HEK293 (cell line): ENCODE results near the gene CFAP70.

ENCODE experiments used
- CTCF ChIP-seq: fragments of 450-650 bp; formaldehyde crosslinking; IDR thresholded peaks from 2 replicates; pipeline ENCODE4 v1.5.1; 2016; ENCODE audit warnings: missing biosample characterization, missing genetic modification characterization
- MYNN ChIP-seq: fragments of 450-650 bp; formaldehyde crosslinking; IDR thresholded peaks from 2 replicates; pipeline ENCODE4 v1.5.1; 2016; ENCODE audit warnings: missing biosample characterization, missing genetic modification characterization, borderline replicate concordance
- PBX3 ChIP-seq: sonication (generic); formaldehyde crosslinking; IDR thresholded peaks from 2 replicates; pipeline ENCODE4 v1.8.1; 2022; ENCODE audit warnings: mild to moderate bottlenecking, moderate library complexity, missing genetic modification reagents
- REST ChIP-seq: fragments of 450-650 bp; formaldehyde crosslinking; IDR thresholded peaks from 2 replicates; pipeline ENCODE4 v1.5.1; 2016; ENCODE audit warnings: missing biosample characterization, missing genetic modification characterization
- YY1 ChIP-seq: fragments of 450-650 bp; formaldehyde crosslinking; IDR thresholded peaks from 2 replicates; pipeline ENCODE4 v1.5.1; 2018; ENCODE audit warnings: missing biosample characterization, missing genetic modification characterization
- ZBTB21 ChIP-seq: fragments of 450-650 bp; formaldehyde crosslinking; IDR thresholded peaks from 2 replicates; pipeline ENCODE4 v1.5.1; 2017; ENCODE audit warnings: missing biosample characterization, missing genetic modification characterization
- ZNF23 ChIP-seq: fragments of 450-650 bp; formaldehyde crosslinking; IDR thresholded peaks from 2 replicates; pipeline ENCODE4 v1.5.1; 2016; ENCODE audit warnings: missing biosample characterization, missing genetic modification characterization, borderline replicate concordance
- ZNF311 ChIP-seq: fragments of 450-650 bp; formaldehyde crosslinking; IDR thresholded peaks from 2 replicates; pipeline ENCODE4 v1.5.1; 2017; ENCODE audit warnings: missing biosample characterization, missing genetic modification characterization, borderline replicate concordance
- ZNF350 ChIP-seq: fragments of 450-650 bp; formaldehyde crosslinking; IDR thresholded peaks from 2 replicates; pipeline ENCODE4 v1.5.0; 2017; ENCODE audit warnings: missing biosample characterization, mild to moderate bottlenecking, missing genetic modification characterization
- ZNF514 ChIP-seq: fragments of 450-650 bp; formaldehyde crosslinking; IDR thresholded peaks from 2 replicates; pipeline ENCODE4 v1.5.1; 2016; ENCODE audit warnings: missing biosample characterization, missing genetic modification characterization
- ZNF623 ChIP-seq: fragments of 450-650 bp; formaldehyde crosslinking; IDR thresholded peaks from 2 replicates; pipeline ENCODE4 v1.5.1; 2016; ENCODE audit warnings: missing biosample characterization, missing genetic modification characterization
- ZNF747 ChIP-seq: fragments of 450-650 bp; formaldehyde crosslinking; IDR thresholded peaks from 2 replicates; pipeline ENCODE4 v1.5.1; 2016; ENCODE audit warnings: missing biosample characterization, missing genetic modification characterization

GRCh38 chr10:73398024-73398423 lies 39.4 kb upstream of the CFAP70 start:
- no peak for TF ChIP-seq PBX3 (CRISPR knock-in tag)
- no peak for TF ChIP-seq ZNF350
- TF ChIP-seq ZNF514 (tag by site-specific recombination) = no peak
- TF ChIP-seq ZNF747 (tag by site-specific recombination) = no peak
- TF ChIP-seq REST (tag by site-specific recombination) = no peak
- TF ChIP-seq ZNF23 (tag by site-specific recombination) = no peak
- TF ChIP-seq YY1 (tag by site-specific recombination) = no peak
- TF ChIP-seq ZNF623 (tag by site-specific recombination) = no peak
- TF ChIP-seq ZBTB21 (tag by site-specific recombination) = no peak
- TF ChIP-seq CTCF (tag by site-specific recombination) = no peak
- no peak for TF ChIP-seq ZNF311 (tag by site-specific recombination)
- TF ChIP-seq MYNN (tag by site-specific recombination) = no peak
